Activated T-helper 1 cell treated with anti-CD3 and anti-CD28 coated beads, Interleukin-2, amount 50 U/mL, for 16 hours (primary cell): Measurements from ENCODE around the gene DNAJC27.

Experiments
- DNase-seq, 2 donors: peaks; one replicate each; pipeline ENCODE4 v3.0.0-alpha.2; 2020; ENCODE audit warnings: low read depth in 1 of 2, low spot score in 1 of 2

DNAJC27 gene

GRCh38 chr2:24926220-24926601 is 45.5 kb downstream of the DNAJC27 start:
- no peak for DNase-seq

GRCh38 chr2:24925815-24926214 is 45.9 kb downstream of the DNAJC27 start:
- DNase-seq: no peak

- no peak for DNase-seq
Measured at GRCh38 chr2:24924732-24925131, 47.0 kb downstream of the DNAJC27 start.

GRCh38 chr2:24924266-24924665 is 47.5 kb downstream of the DNAJC27 start:
- DNase-seq: no peak

GRCh38 chr2:24923106-24923505 is 48.6 kb downstream of the DNAJC27 start:
- no peak for DNase-seq

GRCh38 chr2:24922556-24922955 is 49.2 kb downstream of the DNAJC27 start:
- no peak for DNase-seq

GRCh38 chr2:24920809-24921441 is 50.8 kb downstream of the DNAJC27 start:
- DNase-seq: no peak

- DNase-seq: peak in 1 of 2 donors; percentile 54
Measured at GRCh38 chr2:24920098-24920808, 51.5 kb downstream of the DNAJC27 start, which contains the start of gene ADCY3. Gene ADCY3, minus strand, starts transcription at chr2:24920237. Its CDS starts 1,250 bp downstream, at chr2:24918987.

- DNase-seq: no peak
Measured at GRCh38 chr2:24919506-24920097, 52.2 kb downstream of the DNAJC27 start.

GRCh38 chr2:24919037-24919505 is 52.7 kb downstream of the DNAJC27 start:
- peak in 1 of 2 donors; percentile 34 for DNase-seq

- no peak for DNase-seq
Measured at GRCh38 chr2:24918326-24919036, 53.3 kb downstream of the DNAJC27 start.

GRCh38 chr2:24917731-24918325 is 53.9 kb downstream of the DNAJC27 start:
- DNase-seq: no peak

- no peak for DNase-seq
Measured at GRCh38 chr2:24917086-24917485, 54.7 kb downstream of the DNAJC27 start.

- DNase-seq: no peak
Measured at GRCh38 chr2:24915796-24916195, 56.0 kb downstream of the DNAJC27 start.

- DNase-seq: no peak
Measured at GRCh38 chr2:24915175-24915574, 56.6 kb downstream of the DNAJC27 start.

- no peak for DNase-seq
Measured at GRCh38 chr2:24914713-24915112, 57.0 kb downstream of the DNAJC27 start.

GRCh38 chr2:24913911-24914310 is 57.8 kb downstream of the DNAJC27 start:
- no peak for DNase-seq

GRCh38 chr2:24912986-24913385 is 58.8 kb downstream of the DNAJC27 start:
- DNase-seq: no peak

GRCh38 chr2:24912523-24912922 is 59.2 kb downstream of the DNAJC27 start:
- no peak for DNase-seq

- DNase-seq: no peak
Measured at GRCh38 chr2:24910245-24910644, 61.5 kb downstream of the DNAJC27 start.

- DNase-seq: no peak
Measured at GRCh38 chr2:24909555-24910177, 62.1 kb downstream of the DNAJC27 start.
